SK-N-SH (cell line): Measurements from ENCODE around the gene INF2. TPM values are rescaled to one million over a fixed set of nuclear protein-coding genes. Genes with fewer than 3 reads are reported as not detected.

Experiments
- CTCF ChIA-PET: fragments of 300-600, 350-600 bp; formaldehyde crosslinking; extraction: SDS; loops from one replicate; lab custom pipeline; 2021; lab: Yijun Ruan, JAX
- POLR2A ChIA-PET: fragments of 350-600 bp; sonication (Branson Sonifier 250); formaldehyde crosslinking; extraction: SDS; loops from one replicate; lab custom pipeline; 2020; ENCODE audit warnings: antibody characterized with exemption, inconsistent platforms; lab: Yijun Ruan, JAX
- DNase-seq: peaks from one replicate; pipeline ENCODE4 v3.0.0; 2012
- H2AFZ ChIP-seq: fragments of 200-600 bp; sonication (generic); 2 replicates; pipeline ENCODE4 v1.8.1; 2016; ENCODE audit warnings: antibody characterized with exemption, mild to moderate bottlenecking, low read depth
- H3F3A ChIP-seq: fragments of 200-600 bp; sonication (generic); replicated peaks from 2 replicates; pipeline ENCODE3; 2016; ENCODE audit warnings: antibody characterized with exemption, mild to moderate bottlenecking; ENCODE audit not compliant: insufficient read depth
- H3K27ac ChIP-seq, 2 experiments: fragments of 200-500 bp in 1 of 2; fragments of 200-600 bp in 1 of 2; sonication (Bioruptor generic) in 1 of 2; sonication (generic), shearing (Covaris generic) in 1 of 2; 2 replicates each; pipeline versions ENCODE4 v1.5.1 to v1.6.1; 2014 to 2016; ENCODE audit warnings: low read depth in 2 of 2, inconsistent platforms in 1 of 2, low read length in 1 of 2, mild to moderate bottlenecking in 1 of 2, mixed read lengths in 1 of 2
- H3K27me3 ChIP-seq: fragments of 200-600 bp; sonication (generic), shearing (Covaris generic); 2 replicates; pipeline ENCODE4 v1.6.1; 2016; ENCODE audit warnings: mixed run types; ENCODE audit not compliant: insufficient read depth
- H3K36me3 ChIP-seq, 2 experiments: fragments of 200-500 bp in 1 of 2; fragments of 200-600 bp in 1 of 2; sonication (Bioruptor generic) in 1 of 2; sonication (generic) in 1 of 2; replicated peaks in 1 of 2; 2 replicates each; pipeline versions ENCODE3 to v1.5.1; 2014 to 2016; ENCODE audit warnings: low read length in 1 of 2, mild to moderate bottlenecking in 1 of 2; ENCODE audit not compliant: insufficient read depth in 2 of 2, control insufficient read depth in 1 of 2
- H3K4me1 ChIP-seq, 2 experiments: fragments of 200-500 bp in 1 of 2; fragments of 200-600 bp in 1 of 2; sonication (Bioruptor generic) in 1 of 2; sonication (generic), shearing (Covaris generic) in 1 of 2; 2 replicates each; pipeline versions ENCODE4 v1.5.1 to v1.6.1; 2014 to 2016; ENCODE audit warnings: low read depth in 1 of 2, low read length in 1 of 2, mixed run types in 1 of 2; ENCODE audit not compliant: insufficient read depth in 2 of 2, control insufficient read depth in 1 of 2
- H3K4me2 ChIP-seq: fragments of 200-600 bp; sonication (generic), shearing (Covaris generic); 2 replicates; pipeline ENCODE4 v1.6.1; 2017; ENCODE audit warnings: mixed run types
- H3K4me3 ChIP-seq, 2 experiments: fragments of 200-500 bp in 1 of 2; fragments of 200-600 bp in 1 of 2; sonication (Bioruptor generic) in 1 of 2; sonication (generic), shearing (Covaris generic) in 1 of 2; 2 replicates each; pipeline versions ENCODE4 v1.5.1 to v1.8.1; 2014 to 2016; ENCODE audit warnings: low read depth in 2 of 2, inconsistent platforms in 1 of 2, low read length in 1 of 2, mild to moderate bottlenecking in 1 of 2, mixed read lengths in 1 of 2, moderate library complexity in 1 of 2
- H3K79me2 ChIP-seq: fragments of 200-600 bp; sonication (generic); 2 replicates; pipeline ENCODE4 v1.8.1; 2017; ENCODE audit warnings: mild to moderate bottlenecking; ENCODE audit not compliant: insufficient read depth
- H3K9ac ChIP-seq: fragments of 200-600 bp; sonication (generic); 2 replicates; pipeline ENCODE4 v1.6.1; 2017; ENCODE audit warnings: mixed run types
- H3K9me2 ChIP-seq: fragments of 200-600 bp; sonication (generic); 2 replicates; pipeline ENCODE4 v1.6.1; 2017; ENCODE audit warnings: mixed run types
- H3K9me3 ChIP-seq: fragments of 200-600 bp; sonication (generic); 2 replicates; pipeline ENCODE4 v1.6.1; 2017; ENCODE audit warnings: mixed run types, mild to moderate bottlenecking, moderate library complexity
- H4K20me1 ChIP-seq: fragments of 200-600 bp; sonication (generic); 2 replicates; pipeline ENCODE4 v1.6.1; 2017; ENCODE audit warnings: mild to moderate bottlenecking, mixed run types; ENCODE audit not compliant: insufficient read depth
- CTCF ChIP-seq: fragments of 200-600 bp; sonication (generic); IDR thresholded peaks from 2 replicates; pipeline ENCODE4 v1.6.1; 2017; ENCODE audit warnings: antibody characterized with exemption, mild to moderate bottlenecking, moderate library complexity
- ELF1 ChIP-seq: IDR thresholded peaks from 2 replicates; pipeline ENCODE4 v1.4.0; 2012
- FOXJ3 ChIP-seq: sonication (generic); formaldehyde crosslinking; IDR thresholded peaks from 2 replicates; pipeline ENCODE4 v1.5.1; 2020; ENCODE audit warnings: mild to moderate bottlenecking, missing genetic modification reagents
- GABPA ChIP-seq: IDR thresholded peaks from 2 replicates; pipeline ENCODE4 v1.4.0; 2012; ENCODE audit warnings: low read depth, mild to moderate bottlenecking
- GATA2 ChIP-seq: sonication (generic); formaldehyde crosslinking; IDR thresholded peaks from 2 replicates; pipeline ENCODE4 v1.5.0; 2020; ENCODE audit warnings: mild to moderate bottlenecking, missing genetic modification reagents
- IRF3 ChIP-seq: fragments of 150-350 bp; IDR thresholded peaks from 2 replicates; pipeline ENCODE4 v1.6.1; 2016; ENCODE audit warnings: mild to moderate bottlenecking, low read depth, low read length
- MAX ChIP-seq: IDR thresholded peaks from 2 replicates; pipeline ENCODE4 v1.4.0; 2012; ENCODE audit warnings: low read depth
- NFIC ChIP-seq: IDR thresholded peaks from 2 replicates; pipeline ENCODE4 v1.4.0; 2012; ENCODE audit warnings: borderline replicate concordance
- NRF1 ChIP-seq: IDR thresholded peaks from 2 replicates; pipeline ENCODE4 v1.6.1; 2012; ENCODE audit warnings: low read depth, mild to moderate bottlenecking, low read length
- POLR2AphosphoS5 ChIP-seq: IDR thresholded peaks from 2 replicates; pipeline ENCODE4 v1.6.1; 2012; ENCODE audit warnings: low read depth, low read length
- RAD21 ChIP-seq: IDR thresholded peaks from 2 replicates; pipeline ENCODE4 v1.6.1; 2012; ENCODE audit warnings: mild to moderate bottlenecking, low read length
- RFX5 ChIP-seq: IDR thresholded peaks from 2 replicates; pipeline ENCODE4 v1.6.1; 2012; ENCODE audit warnings: mild to moderate bottlenecking, improper control_type of control experiment, low read length
- SIN3A ChIP-seq: IDR thresholded peaks from 2 replicates; pipeline ENCODE4 v1.6.1; 2012; ENCODE audit warnings: low read depth, mild to moderate bottlenecking, low read length, moderate library complexity, borderline replicate concordance
- TAF1 ChIP-seq: IDR thresholded peaks from 2 replicates; pipeline ENCODE4 v1.6.1; 2012; ENCODE audit warnings: low read depth, mild to moderate bottlenecking, low read length, moderate library complexity, borderline replicate concordance
- TCF12 ChIP-seq: IDR thresholded peaks from 2 replicates; pipeline ENCODE4 v1.4.0; 2012
- TEAD4 ChIP-seq: IDR thresholded peaks from 2 replicates; pipeline ENCODE4 v1.4.0; 2012; ENCODE audit warnings: mild to moderate bottlenecking, borderline replicate concordance; ENCODE audit not compliant: insufficient read depth
- YY1 ChIP-seq: IDR thresholded peaks from 2 replicates; pipeline ENCODE4 v1.4.0; 2012; ENCODE audit warnings: low read depth, mild to moderate bottlenecking
- WGBS: methylation state at CpG from one replicate; pipeline ENCODE4 v1.1.6; 2017; ENCODE audit warnings: low lambda C conversion rate; 5-methylcytosine and 5-hydroxymethylcytosine counted together
- polyA plus RNA-seq, 3 experiments: library from polyadenylated mRNA; depleted of rRNA; stranded (reverse); fragments of >200 nt; gene quantifications; 2 replicates each; pipeline ENCODE4 v1.2.3, GENCODE V29; 2012

Gene INF2
- polyA plus RNA-seq, 1 of the 3 experiments (the other 2 are of a cell fraction): 32.5 TPM

DNA sequence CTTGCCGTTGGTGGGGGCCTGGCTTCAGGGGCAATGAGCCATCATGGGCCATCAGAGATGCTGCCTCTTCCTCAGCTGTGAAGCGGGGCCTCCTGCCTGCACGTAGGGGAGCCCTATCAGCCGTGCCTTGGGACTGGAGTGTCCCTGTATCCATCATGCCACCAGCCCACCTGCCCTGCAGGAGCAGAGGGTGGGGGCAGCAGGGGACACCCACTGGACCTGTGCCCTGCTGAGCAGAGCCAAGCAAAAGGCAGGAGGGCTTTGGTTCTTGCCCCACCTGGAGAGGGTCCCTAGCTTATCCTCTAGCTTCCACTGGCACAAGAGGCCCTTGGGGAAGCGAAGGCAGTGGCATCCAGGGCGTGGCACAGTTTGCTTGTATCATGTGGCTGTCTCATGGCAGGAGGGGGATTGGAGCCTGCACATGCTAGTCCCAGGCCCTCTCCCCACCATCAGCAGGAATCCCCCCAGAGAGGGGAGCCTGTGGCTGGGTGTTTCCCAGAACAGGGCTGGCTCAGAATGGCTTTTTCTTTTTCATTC, 44.7 kb downstream of the INF2 start:
- no peak overlapping the region for H2AFZ ChIP-seq
- H3K4me2 ChIP-seq: no peak overlapping the region
- H3F3A ChIP-seq: no peaks in the 10 kb centered on the region
- no peaks in the 10 kb centered on the region for H3K9me2 ChIP-seq
- H3K36me3 ChIP-seq: no peaks in the 10 kb centered on the region
- no peaks in the 10 kb centered on the region for H3K79me2 ChIP-seq
- no peak for DNase-seq
- POLR2A ChIA-PET: no interaction called here
- H3K9me3 ChIP-seq: no peaks in the 10 kb centered on the region
- no peak overlapping the region for H3K4me3 ChIP-seq
- no peaks in the 10 kb centered on the region for H3K27me3 ChIP-seq
- TF ChIP-seq GATA2 (CRISPR knock-in tag) (no peak), POLR2AphosphoS5 (no peak), RAD21 (no peak), NFIC (no peak), TAF1 (no peak), MAX (no peak), GABPA (no peak), TEAD4 (no peak), NRF1 (no peak), RFX5 (no peak), IRF3 (no peak), ELF1 (no peak), TCF12 (no peak), CTCF (no peak), YY1 (no peak)
- TF ChIP-seq, all 33 proteins: peak for 0
- CTCF ChIA-PET: interaction anchor here (0.5 to 4.4 kb wide), 3 partner anchors 10 to 236 kb away, joined by 3 to 21 read pairs (median 3); partner anchors contain the start of gene ADSS1
- 50% methylated on average over 2 of the region's 6 CpGs for WGBS
- Histone ChIP-seq H4K20me1 (no peaks in the 10 kb centered on the region), H3K9ac (no peak overlapping the region), H3K4me1 (peaks cover 0 to 6% of the 10 kb centered on the region in 2 experiments; a peak in 1 of 4 replicates), H3K27ac (no peak overlapping the region)

DNA sequence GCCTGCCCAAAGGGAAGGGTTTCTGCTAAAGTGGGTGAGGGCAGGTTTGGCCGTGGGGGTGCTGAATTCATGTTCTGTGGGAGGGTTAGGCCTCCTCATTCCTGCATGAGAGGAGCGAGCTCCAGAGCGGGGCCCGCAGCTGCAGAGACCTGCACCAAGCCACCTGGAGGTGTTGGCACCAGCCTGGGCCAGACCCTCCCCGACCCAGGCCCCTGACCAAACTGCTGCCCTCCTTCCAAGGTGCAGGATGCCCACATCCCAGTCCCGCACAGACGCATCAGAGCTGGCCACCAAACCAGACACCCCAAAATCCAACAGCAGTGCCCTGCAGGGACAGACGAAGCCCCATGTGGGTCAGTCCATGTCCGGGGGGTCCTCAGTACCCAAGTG, 45.2 kb downstream of the INF2 start:
- no peaks in the 10 kb centered on the region for H3K36me3 ChIP-seq
- no peaks in the 10 kb centered on the region for H3K27me3 ChIP-seq
- no peak overlapping the region for H3K27ac ChIP-seq
- no peaks in the 10 kb centered on the region for H3F3A ChIP-seq
- no peaks in the 10 kb centered on the region for H3K9me3 ChIP-seq
- no peaks in the 10 kb centered on the region for H3K79me2 ChIP-seq
- H3K4me2 ChIP-seq: no peak overlapping the region
- no peak overlapping the region for H2AFZ ChIP-seq
- no peak for DNase-seq
- no peaks in the 10 kb centered on the region for H3K9me2 ChIP-seq
- no peak for TF ChIP-seq YY1
- no peak for TF ChIP-seq POLR2AphosphoS5
- TF ChIP-seq TAF1: no peak
- no peak for TF ChIP-seq NFIC
- no peak for TF ChIP-seq MAX
- TF ChIP-seq IRF3: no peak
- TF ChIP-seq FOXJ3 (CRISPR knock-in tag): no peak
- no peak for TF ChIP-seq SIN3A
- TF ChIP-seq, all 33 proteins: peak for 0
- H4K20me1 ChIP-seq: no peaks in the 10 kb centered on the region
- 72% methylated on average over 4 of the region's 9 CpGs for WGBS
- H3K4me1 ChIP-seq: peaks cover 0 to 6% of the 10 kb centered on the region in 2 experiments; a peak in 1 of 4 replicates
- H3K9ac ChIP-seq: no peak overlapping the region
- no peak overlapping the region for H3K4me3 ChIP-seq
- POLR2A ChIA-PET: no interaction called here
- CTCF ChIA-PET: interaction anchor here (1.2 to 4.4 kb wide), 4 partner anchors 10 to 41 kb away, joined by 3 to 21 read pairs (median 6); partner anchors contain the start of gene ADSS1
